Psoas muscle (tissue), 8 donors: ENCODE results near the gene STRN. TPM values are rescaled to one million over a fixed set of nuclear protein-coding genes. Genes with fewer than 3 reads are reported as not detected.

Experiments
- ATAC-seq, 4 donors: fragments of 200-7000 bp; cut with Tn5 transposase; one replicate each; pipeline ENCODE4 v1.9.1; 2020; ENCODE audit warnings: moderate library complexity in 3 of 4, mild to moderate bottlenecking in 2 of 4
- DNase-seq, 2 donors: peaks; one replicate each; pipeline ENCODE4 v3.0.0-alpha.2; 2020
- H3K27ac ChIP-seq: fragments of 200-600 bp; one replicate; pipeline ENCODE4 v1.8.0; 2022
- H3K27me3 ChIP-seq, 3 donors: fragments of 200-600 bp in 1 of 3; one replicate each; pipeline versions ENCODE4 v1.6.1 to v1.8.0; 2013 to 2022; ENCODE audit warnings: low read length in 2 of 3, mild to moderate bottlenecking in 2 of 3, moderate library complexity in 1 of 3; ENCODE audit not compliant: insufficient read depth in 3 of 3
- H3K36me3 ChIP-seq, 2 donors: fragments of 200-600 bp in 1 of 2; one replicate each; pipeline versions ENCODE4 v1.6.1 to v1.8.0; 2013 to 2022; ENCODE audit warnings: low read depth in 1 of 2, mild to moderate bottlenecking in 1 of 2, moderate library complexity in 1 of 2; ENCODE audit not compliant: insufficient read depth in 1 of 2
- H3K4me1 ChIP-seq: fragments of 200-600 bp; one replicate; pipeline ENCODE4 v1.8.0; 2022
- H3K4me3 ChIP-seq: fragments of 200-600 bp; one replicate; pipeline ENCODE4 v1.8.0; 2022; ENCODE audit warnings: mild to moderate bottlenecking
- H3K9me3 ChIP-seq: fragments of 200-600 bp; one replicate; pipeline ENCODE4 v1.8.0; 2022
- WGBS, 3 donors: extraction: QIAGEN DNeasy Blood & Tissue Kit; methylation state at CpG; one replicate each; pipeline versions ENCODE4 v1.1.6 to v1.1.7; 2013; 5-methylcytosine and 5-hydroxymethylcytosine counted together
- intact Hi-C, 2 donors: fragments of 100-400 bp; cut with DNase I; formaldehyde crosslinking; loops; one replicate each; pipeline versions ENCODE4 v1.11.0 to v1.14.2; 2022
- polyA plus RNA-seq, 3 donors: library from polyadenylated mRNA; stranded (reverse); fragments of 200-250 nt; gene quantifications; one replicate each; pipeline ENCODE4 v1.2.3, GENCODE V29; 2013
- total RNA-seq, 4 donors: library from RNA; stranded (reverse); fragmentation: NEBNext Ultra II Directional in 2 of 4; extraction: Animal tissue kit (Norgen Biotek cat#: 25700) in 2 of 4; gene quantifications; one replicate each; pipeline versions ENCODE4 v1.2.1 to v1.2.4, GENCODE V29; 2021 to 2023
- TF ChIP-seq, protein P1 (sequence below): fragments of 200-600 bp; IDR thresholded peaks from one replicate; pipeline ENCODE4 v1.8.0; 2022; ENCODE audit warnings: antibody characterized with exemption
- donor health status: healthy with polysubstance abuse.
- donor health status: DM: no; HTN: no; CAD: no; lungs with moderate emphysema.
- donor health status: Bipolar disorder and iron deficiency.
- donor health status: healthy.
- donor health status: DM: yes; HTN: yes; CAD: no.
- donor health status: DM: no; HTN: no; CAD: no.
- donor health status: DM: no; HTN: no; CAD: no.
- donor health status: DM: yes; HTN: yes; CAD: no.

Gene STRN
- total and polyA plus RNA-seq, 7 donors, result 12.7 to 48.5 (median 29.1) TPM

DNA sequence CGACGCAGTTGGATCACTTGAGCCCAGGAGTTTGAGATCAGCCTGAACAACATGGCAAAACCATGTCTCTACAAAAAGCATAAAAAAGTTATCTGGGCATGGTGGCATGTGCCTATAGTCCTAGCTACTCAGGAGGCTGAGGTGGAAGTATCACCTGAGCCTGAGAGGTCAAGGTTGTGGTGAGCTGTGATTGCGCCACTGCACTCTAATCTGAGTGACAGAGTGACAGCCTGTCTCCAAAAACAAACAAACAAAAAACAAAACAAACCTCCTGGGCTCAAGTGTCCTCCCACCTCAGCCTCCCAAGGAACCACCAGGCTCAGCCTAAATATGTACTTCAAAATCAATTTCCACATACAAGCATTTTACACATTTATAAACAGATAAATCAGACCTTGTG, 83.8 kb downstream of the STRN start:
- H3K9me3 ChIP-seq, result no peaks in the 10 kb centered on the region
- no peak overlapping the region for H3K4me3 ChIP-seq
- DNase-seq (no peak), ATAC-seq (no peak)
- TF ChIP-seq, protein P1, sequence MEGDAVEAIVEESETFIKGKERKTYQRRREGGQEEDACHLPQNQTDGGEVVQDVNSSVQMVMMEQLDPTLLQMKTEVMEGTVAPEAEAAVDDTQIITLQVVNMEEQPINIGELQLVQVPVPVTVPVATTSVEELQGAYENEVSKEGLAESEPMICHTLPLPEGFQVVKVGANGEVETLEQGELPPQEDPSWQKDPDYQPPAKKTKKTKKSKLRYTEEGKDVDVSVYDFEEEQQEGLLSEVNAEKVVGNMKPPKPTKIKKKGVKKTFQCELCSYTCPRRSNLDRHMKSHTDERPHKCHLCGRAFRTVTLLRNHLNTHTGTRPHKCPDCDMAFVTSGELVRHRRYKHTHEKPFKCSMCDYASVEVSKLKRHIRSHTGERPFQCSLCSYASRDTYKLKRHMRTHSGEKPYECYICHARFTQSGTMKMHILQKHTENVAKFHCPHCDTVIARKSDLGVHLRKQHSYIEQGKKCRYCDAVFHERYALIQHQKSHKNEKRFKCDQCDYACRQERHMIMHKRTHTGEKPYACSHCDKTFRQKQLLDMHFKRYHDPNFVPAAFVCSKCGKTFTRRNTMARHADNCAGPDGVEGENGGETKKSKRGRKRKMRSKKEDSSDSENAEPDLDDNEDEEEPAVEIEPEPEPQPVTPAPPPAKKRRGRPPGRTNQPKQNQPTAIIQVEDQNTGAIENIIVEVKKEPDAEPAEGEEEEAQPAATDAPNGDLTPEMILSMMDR, result no peak
- no peaks in the 10 kb centered on the region for H3K27me3 ChIP-seq
- WGBS, 3 donors, result 96 to 100% (median 98%) methylated on average over 3 of the region's 3 CpGs
- no peak overlapping the region for H3K27ac ChIP-seq
- intact Hi-C loops, result loop anchor here in 1 of 2 donors (10.0 kb wide), 1 partner anchor 122 kb away; no protein-coding TSS in a partner anchor
- peaks cover 0 to 68% of the 10 kb centered on the region in 2 donors for H3K36me3 ChIP-seq
- H3K4me1 ChIP-seq, result no peaks in the 10 kb centered on the region

DNA sequence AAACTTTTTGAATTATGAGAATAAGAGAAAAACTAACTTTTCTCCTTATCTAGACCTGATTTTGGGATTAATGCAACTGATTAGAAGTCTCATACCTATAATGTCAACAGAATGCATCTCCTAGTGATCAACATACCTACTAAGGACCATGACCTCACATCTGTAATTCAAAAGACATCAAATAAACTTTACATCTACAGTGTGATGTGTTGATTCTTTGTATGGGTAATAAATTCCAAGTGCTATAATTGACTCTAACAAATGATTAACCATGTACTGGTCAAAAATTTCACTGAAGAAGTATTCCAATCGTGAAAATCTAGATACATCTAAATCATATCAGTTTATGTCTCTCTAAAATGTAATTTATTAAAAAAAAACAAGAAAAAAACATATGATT, 84.5 kb downstream of the STRN start:
- peaks cover 0 to 75% of the 10 kb centered on the region in 2 donors for H3K36me3 ChIP-seq
- intact Hi-C loops, result loop anchor here in 1 of 2 donors (10.0 kb wide), 1 partner anchor 123 kb away; no protein-coding TSS in a partner anchor
- 95 to 100% (median 96%) methylated on average over 1 of the region's 1 CpG for WGBS, 3 donors

DNA sequence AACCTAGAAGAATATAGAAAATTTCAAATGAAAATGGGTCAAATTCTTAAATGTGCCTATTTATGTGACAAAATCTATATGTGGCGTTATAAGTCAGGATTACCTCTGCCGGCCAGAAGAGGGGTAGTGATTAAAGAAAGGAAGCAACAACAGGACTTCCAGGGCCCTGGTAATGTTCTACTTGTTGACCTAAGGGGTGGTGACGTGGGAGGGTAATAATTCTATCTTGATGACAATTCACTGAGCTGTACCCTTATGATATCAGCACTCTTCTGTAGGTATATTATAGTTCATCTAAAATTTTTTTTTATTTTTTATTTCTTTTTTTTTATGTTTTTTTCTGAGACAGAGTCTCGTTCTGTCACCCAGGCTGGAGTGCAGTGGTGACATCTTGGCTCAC, 87.9 kb downstream of the STRN start:
- DNase-seq (no peak), ATAC-seq (no peak)
- 90 to 96% (median 92%) methylated on average over 4 of the region's 4 CpGs for WGBS, 3 donors
- Histone ChIP-seq H3K4me1 (no peaks in the 10 kb centered on the region), H3K4me3 (no peak overlapping the region), H3K36me3 (peaks cover 0 to 73% of the 10 kb centered on the region in 2 donors), H3K27ac (no peak overlapping the region), H3K27me3 (no peaks in the 10 kb centered on the region), H3K9me3 (no peaks in the 10 kb centered on the region)
- intact Hi-C loops, result no loop called here
- TF ChIP-seq, protein P1, result no peak

More for the DNA sequence above, 84.5 kb downstream of the STRN start:
- H3K9me3 ChIP-seq, result no peaks in the 10 kb centered on the region
- H3K4me1 ChIP-seq, result no peaks in the 10 kb centered on the region
- TF ChIP-seq, protein P1, result no peak
- H3K27me3 ChIP-seq, result no peaks in the 10 kb centered on the region
- DNase-seq, result no peak
- ATAC-seq, result no peak
- H3K4me3 ChIP-seq, result no peak overlapping the region
- no peak overlapping the region for H3K27ac ChIP-seq

DNA sequence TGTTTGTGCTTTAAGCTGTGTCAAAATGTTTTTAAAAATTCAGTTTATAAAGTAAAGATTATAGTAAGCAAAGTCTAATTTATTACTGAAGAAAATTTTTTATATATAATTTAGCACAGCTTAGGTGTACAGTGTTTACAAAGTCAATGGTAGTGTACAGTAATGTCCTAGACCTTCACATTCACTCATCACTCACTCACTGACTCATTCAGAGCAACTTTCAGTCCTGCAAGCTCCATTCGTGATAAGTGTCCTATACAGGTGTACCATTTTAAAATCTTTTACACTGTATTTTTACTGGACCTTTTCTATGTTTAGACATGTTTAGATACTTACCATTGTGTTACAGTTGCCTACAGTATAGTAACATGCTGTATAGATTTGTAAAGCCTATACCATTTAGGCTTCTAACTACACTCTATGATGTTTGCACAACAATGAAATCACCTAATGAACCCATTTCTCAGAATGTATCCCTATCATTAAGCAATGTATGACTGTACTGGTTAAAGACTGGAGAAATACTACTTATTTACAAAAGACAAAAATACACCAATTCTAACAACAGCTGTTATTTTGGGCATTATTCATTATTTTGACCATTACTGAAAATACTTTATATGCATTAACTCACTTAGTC, 95.1 kb downstream of the STRN start:
- no peaks in the 10 kb centered on the region for H3K4me1 ChIP-seq
- H3K27me3 ChIP-seq, result no peaks in the 10 kb centered on the region
- H3K27ac ChIP-seq, result no peak overlapping the region
- H3K4me3 ChIP-seq, result no peak overlapping the region
- H3K36me3 ChIP-seq, result peaks cover 3 to 62% of the 10 kb centered on the region in 2 donors
- no peaks in the 10 kb centered on the region for H3K9me3 ChIP-seq
- DNase-seq (no peak), ATAC-seq (no peak)
- TF ChIP-seq, protein P1, result no peak
- WGBS, 3 donors, result 88 to 98% (median 93%) methylated on average over 1 of the region's 1 CpG
- intact Hi-C loops, result no loop called here

DNA sequence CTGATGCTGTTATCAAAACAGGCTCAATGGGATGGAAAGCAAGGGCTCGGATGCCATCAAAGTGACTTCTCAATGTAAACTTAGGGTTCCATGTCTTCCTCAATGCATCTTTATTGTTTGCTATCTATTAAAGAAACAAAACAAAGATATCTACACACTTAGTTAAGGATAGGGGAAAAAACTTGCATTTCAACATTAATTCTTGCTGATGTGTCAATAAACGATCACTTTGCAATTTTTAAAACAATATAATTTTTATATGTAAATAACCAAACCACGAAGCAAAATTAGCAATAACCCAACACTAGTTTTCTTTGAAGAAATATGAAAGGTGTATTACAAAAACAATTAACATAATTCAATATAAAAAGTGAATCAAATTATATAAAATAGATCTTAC, 96.7 kb downstream of the STRN start:
- TF ChIP-seq, protein P1, result no peak
- Histone ChIP-seq H3K27ac (no peak overlapping the region), H3K36me3 (peaks cover 3 to 60% of the 10 kb centered on the region in 2 donors), H3K9me3 (no peaks in the 10 kb centered on the region), H3K27me3 (no peaks in the 10 kb centered on the region), H3K4me3 (no peak overlapping the region), H3K4me1 (no peaks in the 10 kb centered on the region)
- no peak for DNase-seq
- 65 to 78% (median 65%) methylated on average over 3 of the region's 3 CpGs for WGBS, 3 donors
- intact Hi-C loops, result loop anchor here in 1 of 2 donors (10.0 kb wide), 1 partner anchor 405 kb away; no protein-coding TSS in a partner anchor
- no peak for ATAC-seq
